CD4-positive, alpha-beta T cell treated with Interleukin-15 for 1 hour (primary cell): ENCODE data around the gene BACH1.
"Not testable (repeated sequence)": the region's sequence is repeated elsewhere in the genome, so short reads cannot be mapped to it uniquely, and the experiment has no call there.

Experiments
- DNase-seq: peaks from one replicate; pipeline ENCODE4 v3.0.0-alpha.2; 2020

The BACH1 gene

DNA sequence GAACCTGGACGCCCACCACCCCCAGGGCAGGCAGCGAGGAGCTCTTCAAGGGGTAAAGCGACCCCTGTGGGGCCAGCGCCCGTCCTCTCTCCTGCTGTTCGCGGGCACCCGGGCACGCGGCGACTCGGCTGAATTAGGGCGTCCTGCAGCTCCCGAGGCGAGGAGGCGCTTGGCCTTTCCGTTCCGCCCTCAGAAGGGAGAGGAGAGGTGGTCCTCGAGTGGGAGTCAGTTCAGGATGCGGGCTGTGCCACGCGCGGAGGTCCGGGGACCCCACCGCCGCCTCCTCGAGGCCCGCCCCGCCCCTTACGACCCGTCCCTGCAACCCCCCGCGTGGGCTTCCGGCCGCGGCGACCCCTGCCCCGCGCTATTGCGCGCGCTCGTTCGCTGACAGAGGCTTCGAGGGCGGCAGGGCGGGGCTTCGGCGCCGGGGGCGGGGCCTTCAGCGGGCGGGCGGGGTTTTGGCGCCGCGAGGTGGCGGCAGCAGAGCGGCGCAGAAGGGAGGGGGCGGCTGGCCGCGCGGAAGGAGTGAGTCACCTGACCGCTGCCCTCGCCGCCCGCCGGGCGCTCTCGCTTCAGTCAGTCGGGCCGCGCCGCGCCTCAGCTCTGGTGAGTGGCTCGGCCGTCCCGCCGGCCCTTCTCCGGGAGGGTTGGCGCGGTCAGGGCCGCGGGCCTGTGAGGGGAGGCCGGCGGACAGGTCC, at the start of gene BACH1:
Gene BACH1 (plus strand): TSS at position 575 of the 698 bp plus-strand sequence. CDS start 22,359 bp downstream, outside the sequence.
- DNase-seq: peak; percentile 90

GRCh38 chr21:29249289-29249688, 49.4 kb upstream of the BACH1 start:
- not testable (repeated sequence) for DNase-seq

DNA sequence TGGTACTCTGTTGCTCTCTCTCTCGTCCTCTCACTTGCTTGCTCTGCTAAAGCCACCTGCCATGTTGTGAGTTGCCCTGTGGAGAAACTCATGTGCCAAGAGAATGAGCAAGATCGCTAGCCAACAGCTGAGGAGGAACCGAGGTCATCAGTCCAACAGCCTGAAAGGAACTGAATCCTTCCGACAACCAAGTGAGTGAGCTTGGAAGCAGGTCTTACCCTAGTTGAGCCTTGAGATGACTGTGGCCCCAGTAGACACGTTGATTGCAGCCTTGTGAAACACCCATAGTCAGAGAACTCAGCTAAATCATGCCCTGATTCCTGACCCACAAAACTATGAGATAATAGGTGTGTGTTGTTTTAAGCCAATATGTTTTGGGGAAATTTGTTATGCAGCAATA, 48.1 kb upstream of the BACH1 start:
- no peak for DNase-seq

GRCh38 chr21:29253861-29254260, 44.9 kb upstream of the BACH1 start:
- DNase-seq: not testable (repeated sequence)

DNA sequence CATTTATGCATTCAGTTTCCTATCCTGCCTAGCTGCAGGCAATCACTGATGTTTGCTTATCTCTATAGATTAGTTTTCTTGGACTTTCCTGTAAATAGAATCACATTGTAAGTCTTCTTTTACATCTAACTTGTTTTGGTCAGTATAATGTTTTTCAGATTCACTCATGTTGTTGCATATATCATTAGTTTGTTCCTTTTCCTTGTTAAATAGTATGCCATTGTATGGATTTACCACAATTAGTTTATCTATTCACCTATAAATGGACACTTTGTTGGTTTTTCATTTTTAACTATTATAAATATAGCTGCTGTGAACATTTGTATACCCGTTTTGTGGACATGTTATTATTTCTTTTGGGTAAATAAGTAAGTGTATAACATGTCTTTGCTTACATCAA, 44.2 kb upstream of the BACH1 start:
- no peak for DNase-seq

DNA sequence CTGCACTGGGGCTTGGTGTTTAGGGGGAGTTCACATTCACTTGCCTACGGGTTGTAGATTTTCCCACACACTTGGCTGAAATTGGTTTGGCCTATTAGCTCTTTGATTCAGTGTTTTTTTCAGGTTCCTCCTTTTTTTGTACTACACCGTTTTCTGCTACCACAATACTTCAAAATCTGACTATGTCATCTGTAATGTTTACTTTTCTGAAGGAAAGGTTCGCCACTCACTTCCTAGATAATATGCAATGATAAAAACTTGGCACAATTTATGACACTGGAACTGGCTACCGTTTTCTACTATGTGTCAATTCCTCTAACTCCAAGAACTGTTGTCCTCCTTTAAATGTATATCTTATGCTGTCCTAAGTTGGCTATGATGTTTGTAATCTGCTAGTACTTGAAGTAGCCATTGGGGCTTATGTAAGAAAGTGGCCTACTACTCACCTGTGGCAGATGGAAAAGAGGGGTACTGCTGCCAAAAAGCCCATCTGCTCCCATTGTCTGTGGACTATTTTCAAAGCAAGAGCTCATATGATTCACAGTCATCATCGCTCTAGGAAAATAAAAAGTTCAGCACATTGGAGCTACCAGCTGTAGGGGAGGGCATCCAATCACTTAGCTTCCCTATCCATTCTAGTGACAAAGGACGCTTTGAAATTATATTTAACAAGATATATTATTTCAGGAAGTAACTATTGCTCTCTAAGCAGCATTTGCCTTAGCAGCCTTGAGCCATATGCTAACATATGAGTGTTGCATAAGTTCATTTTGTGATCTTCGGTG, 42.4 kb upstream of the BACH1 start:
- no peak for DNase-seq

- DNase-seq: no peak
Measured at GRCh38 chr21:29257701-29258100, 41.0 kb upstream of the BACH1 start.

DNA sequence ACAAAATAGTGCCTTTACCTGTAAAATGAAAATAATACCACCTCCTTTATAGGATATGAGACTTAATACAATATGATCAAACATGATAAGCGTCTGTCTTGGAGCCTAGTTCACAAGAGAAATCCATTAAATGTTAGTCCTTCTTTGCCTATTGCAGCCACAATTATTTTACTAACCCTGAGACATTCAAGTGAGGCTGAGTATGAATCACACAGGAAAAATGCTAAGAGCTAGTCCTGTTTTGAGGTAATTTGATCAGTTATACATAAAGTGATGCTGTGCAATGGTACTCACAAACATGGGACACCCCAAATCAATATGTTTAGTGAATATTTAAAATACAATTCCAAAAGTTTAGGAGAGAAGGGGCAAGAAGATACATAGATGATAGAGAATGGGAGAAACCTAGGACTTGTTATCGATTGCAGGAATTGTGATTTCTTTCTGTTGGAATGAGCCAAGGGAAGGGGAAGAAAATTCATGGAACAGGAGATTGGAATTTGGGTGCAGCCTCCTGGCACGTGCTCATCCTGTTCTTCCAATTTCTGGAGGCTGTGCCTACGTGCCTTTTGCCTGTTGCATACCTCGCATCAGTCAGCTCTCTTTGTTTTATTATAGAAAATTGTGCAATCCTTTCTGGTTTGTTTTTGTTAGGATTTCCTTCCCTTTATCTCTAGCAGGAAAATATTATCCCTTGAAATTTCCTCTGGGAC, 39.9 kb upstream of the BACH1 start:
- no peak for DNase-seq

DNA sequence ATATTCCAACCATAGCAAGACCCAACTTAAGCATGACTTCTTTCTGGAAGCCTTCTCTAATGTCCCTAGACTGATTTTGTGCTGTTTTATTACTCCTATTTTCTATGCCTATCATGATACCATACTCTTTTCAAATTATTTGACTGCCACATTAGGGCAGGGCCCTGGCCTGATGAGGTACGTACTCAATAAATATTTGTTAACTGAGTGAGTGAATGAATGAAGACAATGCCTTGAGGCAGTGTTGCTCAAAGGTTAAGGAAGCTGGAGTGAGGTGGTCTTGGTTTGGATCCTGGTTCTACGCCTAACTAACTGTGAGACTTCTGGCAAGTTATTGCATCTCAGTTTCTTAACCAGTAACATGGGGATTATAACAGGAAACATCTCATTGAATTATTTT, 38.3 kb upstream of the BACH1 start:
- no peak for DNase-seq

DNA sequence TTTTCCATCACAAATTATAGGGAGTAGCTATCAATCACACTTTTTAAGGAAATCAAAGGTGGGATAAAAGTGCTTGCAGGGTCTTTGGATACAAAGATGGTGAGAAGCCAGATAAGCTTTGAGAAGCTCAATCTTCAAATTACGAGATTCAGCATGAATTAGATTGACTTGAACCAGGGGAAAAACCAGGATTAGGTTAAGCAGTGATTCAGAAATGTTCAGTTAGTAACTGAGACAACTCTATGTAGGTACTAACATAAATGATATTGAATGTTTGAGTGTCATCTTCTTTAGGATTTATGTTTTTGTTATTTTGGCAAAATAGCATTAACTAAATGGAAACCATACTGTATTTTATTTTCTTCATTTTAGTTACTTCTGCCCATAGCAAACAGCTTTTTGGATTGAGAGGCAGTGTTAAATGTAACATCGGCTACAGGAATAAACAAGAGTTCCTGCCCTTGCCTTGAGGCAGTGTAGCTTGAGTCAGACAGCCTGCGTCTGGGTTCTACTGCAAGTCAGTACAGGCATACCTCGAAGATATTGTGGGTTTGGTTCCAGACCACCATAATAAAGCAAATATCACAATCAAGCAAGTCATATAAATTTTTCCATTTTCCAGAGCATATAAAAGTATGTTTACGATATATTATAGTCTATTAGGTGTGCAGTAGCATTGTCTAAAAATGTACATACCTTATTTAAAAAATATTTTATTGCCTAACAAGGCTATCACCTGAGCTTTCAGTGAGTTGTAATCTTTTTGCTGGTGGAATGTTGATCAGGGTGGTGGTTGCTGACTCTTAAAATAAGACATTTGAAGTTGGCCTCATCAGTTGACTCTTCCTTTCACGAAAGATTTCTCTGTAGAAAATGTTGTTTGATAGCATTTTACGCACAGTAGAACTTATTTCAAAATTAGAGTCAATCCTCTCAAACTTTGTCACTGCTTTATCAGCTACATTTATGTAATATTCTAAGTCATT, 36.9 kb upstream of the BACH1 start:
- DNase-seq: no peak

DNA sequence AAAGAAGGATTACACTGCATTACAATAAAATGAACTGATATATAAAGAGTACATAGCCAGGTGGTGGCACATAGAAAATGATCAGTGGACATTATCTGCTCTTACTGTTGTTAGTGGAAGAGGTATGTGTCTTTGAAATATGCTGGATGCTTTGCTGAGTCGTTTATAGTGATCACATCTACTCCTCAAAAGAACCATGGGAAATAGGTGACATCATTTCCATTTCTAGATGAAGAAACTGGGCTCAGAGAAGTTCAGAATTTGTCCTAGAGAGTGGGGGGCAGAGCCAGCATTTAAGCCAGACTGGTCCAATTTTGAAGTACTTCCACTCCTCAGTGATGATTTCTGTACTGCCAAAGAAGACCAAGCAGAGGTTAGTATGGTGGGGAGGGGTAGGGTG, 34.0 kb upstream of the BACH1 start:
- DNase-seq: no peak

- no peak for DNase-seq
Measured at GRCh38 chr21:29265690-29266479, 32.8 kb upstream of the BACH1 start.

- no peak for DNase-seq
Measured at GRCh38 chr21:29267666-29268065, 31.1 kb upstream of the BACH1 start.

GRCh38 chr21:29271927-29272333, 26.8 kb upstream of the BACH1 start:
- no peak for DNase-seq

- DNase-seq: no peak
Measured at GRCh38 chr21:29277442-29277841, 21.3 kb upstream of the BACH1 start.

- DNase-seq: no peak
Measured at GRCh38 chr21:29279558-29279957, 19.2 kb upstream of the BACH1 start.

- not testable (repeated sequence) for DNase-seq
Measured at GRCh38 chr21:29281801-29282200, 16.9 kb upstream of the BACH1 start.

GRCh38 chr21:29287383-29287782, 11.3 kb upstream of the BACH1 start:
- no peak for DNase-seq

DNA sequence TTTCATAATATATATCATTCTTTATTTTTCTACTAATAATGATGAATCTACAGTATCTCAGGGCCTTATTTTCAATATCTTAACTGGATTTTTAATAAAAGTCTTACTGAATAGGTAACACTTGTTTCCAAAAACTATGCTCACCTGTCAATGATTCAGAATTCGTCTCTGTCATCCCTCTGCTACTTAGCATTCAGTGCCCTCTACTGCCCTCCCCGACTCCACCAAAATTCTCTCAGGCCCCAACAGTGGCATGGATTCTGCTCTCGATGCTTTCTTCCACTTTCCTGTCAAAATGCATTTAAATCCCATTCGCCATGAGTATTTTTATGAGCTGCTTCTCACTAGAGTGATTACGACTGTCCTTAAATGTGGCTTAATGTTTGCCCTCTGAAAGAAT, 10.5 kb upstream of the BACH1 start:
- no peak for DNase-seq

DNA sequence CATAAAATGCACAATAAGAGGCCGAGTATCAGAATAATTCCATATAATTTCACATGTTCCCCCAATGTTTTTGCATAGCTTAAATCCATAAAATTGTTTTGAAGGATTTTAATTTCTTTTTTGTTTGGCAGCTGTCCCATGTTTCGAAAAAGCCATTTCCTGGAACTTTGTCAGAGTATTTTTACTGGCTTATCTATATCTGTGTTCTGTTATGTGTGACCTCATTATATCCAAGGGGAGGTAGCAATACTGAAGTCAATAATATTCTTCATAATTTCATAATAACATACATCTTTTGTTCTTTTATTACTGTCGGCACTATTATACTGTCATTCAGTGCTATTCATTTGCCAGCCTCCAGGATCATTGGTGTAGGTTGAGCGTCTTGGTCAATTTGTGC, 9.4 kb upstream of the BACH1 start:
- DNase-seq: no peak

GRCh38 chr21:29290240-29290639, 8.5 kb upstream of the BACH1 start:
- DNase-seq: no peak

DNA sequence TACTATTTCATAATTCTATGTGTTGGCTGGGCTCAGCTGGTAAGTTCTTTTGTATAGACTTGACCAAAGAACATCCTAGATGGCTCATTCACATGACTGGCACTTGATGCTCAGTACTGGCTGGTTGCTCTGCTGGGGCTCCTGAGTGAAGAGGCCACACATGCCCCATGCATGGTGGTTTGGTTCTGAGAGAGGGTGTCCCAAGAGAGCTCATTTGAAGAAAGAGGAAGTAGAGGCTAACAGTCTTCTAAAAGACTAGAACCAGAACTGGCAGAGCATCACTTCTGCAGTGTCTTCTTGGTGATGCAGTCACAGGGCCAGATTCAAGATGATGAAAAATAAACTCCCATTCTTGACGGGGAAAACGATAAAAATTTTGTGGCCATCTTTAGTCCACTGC, 5.2 kb upstream of the BACH1 start:
- DNase-seq: peak; percentile 76
